DMS79 treated with DMSO at 0.1 percent for 48 hours (cell line): Measurements from ENCODE around the gene KIAA1755.

Experiments used
- DNase-seq: peaks from one replicate; lab custom pipeline; 2025; lab: John Stamatoyannopoulos, UW

KIAA1755 gene

GRCh38 chr20:38217791-38218565 is 42.6 kb downstream of the KIAA1755 start:
- DNase-seq: no peak

GRCh38 chr20:38216746-38217595 is 43.6 kb downstream of the KIAA1755 start:
- no peak for DNase-seq

- no peak for DNase-seq
Measured at GRCh38 chr20:38216201-38216600, 44.3 kb downstream of the KIAA1755 start.

GRCh38 chr20:38215194-38216182 is 45.0 kb downstream of the KIAA1755 start:
- DNase-seq: no peak

GRCh38 chr20:38214256-38215193 is 46.0 kb downstream of the KIAA1755 start:
- DNase-seq: no peak

GRCh38 chr20:38213607-38213940 is 47.0 kb downstream of the KIAA1755 start:
- DNase-seq: no peak

GRCh38 chr20:38212806-38213606 is 47.5 kb downstream of the KIAA1755 start:
- no peak for DNase-seq

- DNase-seq: peak; percentile 4
Measured at GRCh38 chr20:38211200-38212097, 49.1 kb downstream of the KIAA1755 start.

GRCh38 chr20:38210741-38211140 is 49.8 kb downstream of the KIAA1755 start:
- DNase-seq: no peak

- no peak for DNase-seq
Measured at GRCh38 chr20:38209736-38210405, 50.7 kb downstream of the KIAA1755 start.

GRCh38 chr20:38209054-38209675 is 51.4 kb downstream of the KIAA1755 start:
- DNase-seq: no peak

GRCh38 chr20:38208523-38208922 is 52.0 kb downstream of the KIAA1755 start:
- DNase-seq: no peak

- DNase-seq: no peak
Measured at GRCh38 chr20:38208088-38208487, 52.4 kb downstream of the KIAA1755 start.

GRCh38 chr20:38207621-38208020 is 52.9 kb downstream of the KIAA1755 start:
- no peak for DNase-seq

GRCh38 chr20:38205001-38205400 is 55.5 kb downstream of the KIAA1755 start:
- no peak for DNase-seq

- DNase-seq: no peak
Measured at GRCh38 chr20:38203981-38204357, 56.6 kb downstream of the KIAA1755 start.

GRCh38 chr20:38203337-38203980 is 57.1 kb downstream of the KIAA1755 start:
- DNase-seq: no peak

- DNase-seq: no peak
Measured at GRCh38 chr20:38202982-38203293, 57.6 kb downstream of the KIAA1755 start.
